NCI-H187 (cell line): ENCODE data around the gene SF1.
"Not testable (repeated sequence)": the region's sequence is repeated elsewhere in the genome, so short reads cannot be mapped to it uniquely, and the experiment has no call there.

Experiments used
- DNase-seq, 2 experiments: peaks; one replicate each; lab custom pipeline; 2025; lab: John Stamatoyannopoulos, UW

The SF1 gene, protein sequence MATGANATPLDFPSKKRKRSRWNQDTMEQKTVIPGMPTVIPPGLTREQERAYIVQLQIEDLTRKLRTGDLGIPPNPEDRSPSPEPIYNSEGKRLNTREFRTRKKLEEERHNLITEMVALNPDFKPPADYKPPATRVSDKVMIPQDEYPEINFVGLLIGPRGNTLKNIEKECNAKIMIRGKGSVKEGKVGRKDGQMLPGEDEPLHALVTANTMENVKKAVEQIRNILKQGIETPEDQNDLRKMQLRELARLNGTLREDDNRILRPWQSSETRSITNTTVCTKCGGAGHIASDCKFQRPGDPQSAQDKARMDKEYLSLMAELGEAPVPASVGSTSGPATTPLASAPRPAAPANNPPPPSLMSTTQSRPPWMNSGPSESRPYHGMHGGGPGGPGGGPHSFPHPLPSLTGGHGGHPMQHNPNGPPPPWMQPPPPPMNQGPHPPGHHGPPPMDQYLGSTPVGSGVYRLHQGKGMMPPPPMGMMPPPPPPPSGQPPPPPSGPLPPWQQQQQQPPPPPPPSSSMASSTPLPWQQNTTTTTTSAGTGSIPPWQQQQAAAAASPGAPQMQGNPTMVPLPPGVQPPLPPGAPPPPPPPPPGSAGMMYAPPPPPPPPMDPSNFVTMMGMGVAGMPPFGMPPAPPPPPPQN

GRCh38 chr11:64778473-64779298, at the start of gene SF1:
TSS of gene SF1 (minus strand) at chr11:64778542. CDS start at chr11:64778392, 150 bp downstream.
- DNase-seq = peak; percentile 95 to 99

GRCh38 chr11:64827451-64827839, 49.1 kb upstream of the SF1 start:
- DNase-seq = no peak

DNA sequence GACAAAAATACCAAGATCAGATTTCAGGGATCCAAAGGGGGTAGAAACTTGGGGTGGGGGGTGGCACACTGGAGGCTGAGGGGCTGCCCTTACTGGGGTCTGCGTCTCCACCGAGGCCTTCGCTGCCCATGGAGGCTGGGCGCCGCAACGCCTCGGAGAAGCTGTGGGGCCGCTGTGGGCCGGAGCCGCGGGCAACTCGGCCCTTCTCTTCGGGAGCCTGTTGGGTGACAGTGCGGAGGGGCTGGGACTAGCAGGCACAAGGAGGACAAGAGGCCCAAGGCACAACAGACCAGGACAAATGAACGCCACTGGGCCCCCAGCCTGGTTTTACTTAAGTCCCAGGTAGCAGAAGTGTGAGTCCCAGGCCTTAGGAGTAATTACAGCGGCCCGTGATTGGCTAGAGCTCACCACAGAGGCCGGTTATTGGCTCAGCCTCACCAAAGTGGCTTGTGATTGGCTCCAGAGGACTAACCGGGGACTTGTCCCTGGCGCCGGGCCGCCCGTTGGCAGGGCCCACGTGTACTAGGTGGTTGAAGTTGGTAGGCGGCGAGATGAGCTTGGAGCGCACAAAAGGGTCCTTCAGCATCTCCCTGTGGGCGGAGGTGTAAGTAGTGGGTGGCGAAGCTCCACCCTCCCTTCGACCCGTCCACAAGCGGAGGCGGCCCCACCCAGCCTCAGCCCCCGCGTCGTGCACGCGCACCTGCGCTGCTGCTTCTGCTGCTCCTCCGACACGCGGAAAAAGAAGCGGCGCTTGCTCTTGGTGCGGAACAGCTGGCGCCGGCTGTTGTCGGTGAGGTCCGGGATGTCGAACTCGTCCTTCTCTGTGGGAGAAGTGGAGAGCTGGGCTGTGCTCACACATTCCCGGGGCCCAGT, 48.5 kb upstream of the SF1 start:
- no peak for DNase-seq

- no peak for DNase-seq
Observed at GRCh38 chr11:64826062-64826461, 47.7 kb upstream of the SF1 start.

DNA sequence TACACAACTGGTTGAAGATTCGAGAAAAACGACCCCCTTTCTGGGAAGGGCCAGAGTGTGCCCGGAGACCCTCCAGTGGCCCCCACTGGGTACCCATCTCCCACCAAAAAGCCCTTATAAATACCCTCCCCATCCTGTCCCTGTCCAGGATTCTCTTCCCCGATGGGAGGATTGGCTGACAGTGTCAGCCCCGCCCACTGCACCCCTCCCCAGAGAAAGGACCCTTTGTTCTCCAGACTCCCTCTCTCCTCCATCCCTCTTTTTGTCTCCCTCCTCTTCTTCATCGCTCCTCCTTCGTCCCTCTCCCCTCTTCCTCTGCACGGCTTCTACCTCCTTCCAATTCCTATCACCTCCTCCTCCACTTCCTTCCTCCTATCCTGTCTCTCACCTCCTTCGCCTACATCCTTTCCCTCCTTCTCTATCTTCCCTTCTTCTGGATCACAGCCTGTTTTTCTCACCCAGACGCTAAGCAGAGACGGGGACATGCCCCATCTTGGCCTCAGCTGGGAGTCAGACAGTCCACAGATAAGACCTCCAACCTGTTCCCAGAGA, 45.3 kb upstream of the SF1 start:
- DNase-seq = no peak

DNA sequence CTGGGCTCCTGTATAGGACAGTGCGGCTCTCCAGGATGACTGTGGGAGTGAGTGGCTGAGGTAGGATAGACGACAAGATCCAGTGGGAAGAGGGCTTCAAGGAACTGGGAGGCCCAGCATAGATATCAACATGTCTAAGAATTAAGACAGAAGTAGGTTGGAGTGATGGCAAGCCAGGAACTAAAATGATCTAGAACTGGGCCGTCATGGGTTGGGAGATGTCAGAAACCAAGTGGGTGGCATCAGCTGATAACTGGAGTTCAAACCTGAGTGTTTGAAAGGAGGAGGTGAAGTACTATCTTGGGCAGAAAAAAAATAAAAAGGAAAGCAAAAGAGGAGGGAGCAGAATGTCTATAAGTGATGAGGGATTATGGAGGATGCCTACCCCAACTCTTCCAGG, 39.1 kb upstream of the SF1 start:
- no peak for DNase-seq

- DNase-seq = not testable (repeated sequence)
Observed at GRCh38 chr11:64815433-64815832, 37.1 kb upstream of the SF1 start.

DNA sequence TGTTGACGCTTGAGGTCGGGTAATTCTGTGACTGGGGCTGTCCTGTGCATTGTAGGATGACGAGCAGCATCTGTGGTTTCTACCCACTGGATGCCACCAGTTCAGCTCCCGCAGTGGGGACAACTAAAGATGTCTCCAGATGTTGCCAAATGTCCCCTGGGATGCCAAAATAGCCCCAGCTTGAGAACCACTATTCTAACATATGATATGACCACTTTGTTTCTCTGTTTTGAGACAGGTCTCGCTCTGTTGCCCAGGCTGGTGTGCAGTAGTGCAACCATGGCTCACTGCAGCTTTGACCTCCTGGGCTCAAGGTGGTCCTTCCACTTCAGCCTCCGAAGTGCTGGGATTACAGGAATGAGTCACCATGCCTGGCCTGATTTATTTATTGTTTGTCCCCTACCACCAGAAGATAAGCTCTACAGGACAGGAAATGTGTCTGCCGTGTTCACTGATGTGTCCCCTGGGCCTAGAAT, 36.4 kb upstream of the SF1 start:
- DNase-seq = no peak

DNA sequence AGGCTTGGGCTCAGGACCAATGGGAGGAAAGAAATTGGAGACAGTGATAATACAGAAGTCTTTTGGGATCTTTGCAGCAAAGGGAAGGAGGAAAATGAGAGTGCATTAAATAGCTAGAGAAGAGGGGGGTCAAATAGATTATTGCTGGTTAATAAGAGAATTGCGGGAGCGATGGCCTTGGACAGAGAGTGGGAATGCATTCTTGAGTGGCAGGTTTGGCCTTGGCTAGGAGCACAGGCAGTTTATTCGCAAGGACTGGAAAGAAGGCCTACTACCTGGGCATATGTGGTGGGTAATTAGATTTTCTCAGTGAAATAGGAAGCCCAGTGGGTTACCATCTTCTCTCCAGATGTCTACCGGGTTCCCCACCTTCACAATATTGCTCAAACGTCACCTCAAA, 35.5 kb upstream of the SF1 start:
- no peak for DNase-seq

GRCh38 chr11:64810891-64811272, 32.5 kb upstream of the SF1 start:
- DNase-seq = no peak

DNA sequence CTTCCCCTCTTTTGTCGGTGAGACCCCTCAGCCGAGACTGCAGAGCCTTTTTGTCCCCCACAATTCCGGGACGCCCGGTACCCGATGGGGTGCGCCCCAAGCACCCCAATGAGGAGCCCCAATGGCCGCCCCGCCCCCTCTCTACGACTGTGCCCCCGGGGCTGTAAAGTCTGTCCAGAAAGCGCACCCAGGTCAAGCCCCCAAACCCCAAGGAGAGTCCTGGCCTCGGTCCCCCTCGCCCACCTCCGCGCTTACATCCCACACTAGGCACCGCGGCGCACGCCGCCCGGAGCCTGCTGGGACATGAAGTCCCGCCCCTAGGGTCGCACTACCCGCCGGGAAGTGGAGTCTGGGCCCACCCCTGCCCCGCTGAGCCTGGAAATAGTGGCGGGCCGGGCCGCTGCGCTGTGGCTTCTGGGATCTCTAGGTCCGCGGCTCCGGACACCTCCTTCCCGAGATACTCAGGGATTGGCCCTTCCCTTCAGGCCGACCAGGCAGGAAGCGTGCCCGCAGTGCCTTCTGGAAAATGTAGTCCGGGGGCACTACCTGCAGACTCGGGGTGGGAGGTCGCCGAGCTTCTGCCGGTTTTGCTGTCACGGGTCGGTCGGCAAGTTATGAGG, 32.0 kb upstream of the SF1 start, which contains the start of gene MEN1:
TSS of gene MEN1 (minus strand) at position 281 of the 620 bp plus-strand sequence. CDS start 442 bp downstream, outside the sequence.
- peak; percentile 88 to 90 for DNase-seq

DNA sequence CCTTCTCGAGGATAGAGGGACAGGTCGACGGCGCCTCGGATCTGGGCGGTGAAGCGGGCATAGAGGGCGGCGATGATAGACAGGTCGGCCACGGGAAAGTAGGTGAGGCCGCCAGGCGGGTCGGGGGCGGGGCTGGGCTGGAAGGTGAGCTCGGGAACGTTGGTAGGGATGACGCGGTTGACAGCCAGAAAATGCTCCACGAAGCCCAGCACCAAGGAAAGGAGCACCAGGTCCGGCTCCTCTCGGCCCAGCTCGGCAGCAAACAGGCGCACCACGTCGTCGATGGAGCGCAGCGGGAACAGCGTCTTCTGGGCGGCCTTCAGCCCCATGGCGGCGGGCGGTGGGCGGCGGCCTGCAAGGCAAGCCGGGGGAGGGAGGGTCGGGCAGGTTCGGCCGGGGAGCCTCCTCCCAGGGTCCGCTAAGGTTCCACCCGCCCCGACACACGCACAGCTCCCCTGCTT, 31.5 kb upstream of the SF1 start:
- DNase-seq = no peak

DNA sequence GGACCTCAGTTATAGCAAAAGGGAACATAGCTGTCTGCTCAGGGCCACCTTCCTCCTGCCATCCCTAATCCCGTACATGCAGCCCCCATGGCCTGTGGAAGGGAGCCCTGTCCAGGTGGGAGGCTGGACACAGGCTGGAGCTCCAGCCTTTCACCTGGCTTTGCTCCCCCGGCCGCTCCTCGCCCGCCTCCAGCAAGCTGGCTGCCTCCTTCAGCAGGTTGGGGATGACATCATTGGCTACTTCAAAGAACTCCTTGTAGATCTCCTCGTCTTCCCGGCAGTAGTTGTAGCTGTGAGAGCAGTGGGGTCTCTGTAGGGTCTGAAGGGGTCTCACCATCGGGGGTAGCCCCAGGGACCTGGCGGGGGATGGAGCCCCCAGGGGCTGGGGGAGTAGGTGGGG, 27.1 kb upstream of the SF1 start:
- DNase-seq = no peak

- no peak for DNase-seq
Observed at GRCh38 chr11:64804346-64805210, 26.2 kb upstream of the SF1 start.

GRCh38 chr11:64803846-64804345, 25.6 kb upstream of the SF1 start:
- no peak for DNase-seq

GRCh38 chr11:64803158-64803845, 25.0 kb upstream of the SF1 start, which contains the start of gene MAP4K2:
TSS of gene MAP4K2 (minus strand) at chr11:64803214. CDS start at chr11:64803149, 65 bp downstream.
- DNase-seq = peak; percentile 39 to 74

DNA sequence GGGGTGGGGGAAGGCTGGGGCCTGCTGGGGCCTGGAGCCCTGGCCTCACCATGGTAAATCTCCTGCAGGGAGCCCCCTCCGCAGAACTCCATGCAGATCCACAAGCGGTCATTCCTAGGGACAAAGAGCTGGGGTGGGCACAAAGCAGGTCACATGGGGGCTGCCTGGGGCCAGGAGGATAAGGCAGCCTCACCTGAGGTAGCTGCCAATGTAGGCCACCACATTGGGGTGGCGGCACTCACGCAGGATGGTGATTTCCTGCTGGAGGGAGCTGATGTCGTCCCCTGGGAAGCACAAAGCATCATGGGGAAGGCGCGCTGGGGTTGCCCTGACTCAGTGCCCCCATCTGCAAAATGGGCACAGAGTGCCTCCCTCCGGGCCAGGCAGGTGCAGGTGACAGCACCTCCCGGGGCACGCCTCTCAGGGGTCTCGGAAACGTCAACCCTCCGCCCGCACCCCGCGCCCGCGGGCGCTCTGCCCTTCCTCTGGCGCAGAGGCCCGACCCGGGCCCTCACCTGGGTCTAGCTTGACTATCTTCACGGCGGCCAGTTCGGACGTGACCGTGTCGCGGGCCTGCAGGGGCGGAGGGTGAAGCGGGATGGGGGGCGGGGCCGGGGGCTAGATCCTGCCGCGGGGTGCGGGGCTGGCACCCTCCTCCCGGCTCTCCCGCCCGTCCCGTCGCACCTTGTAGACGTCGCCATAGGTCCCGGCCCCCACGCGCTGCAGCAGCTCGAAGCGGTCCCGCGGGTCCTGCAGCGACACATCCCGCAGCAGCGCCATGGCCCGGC, 24.2 kb upstream of the SF1 start:
- DNase-seq = no peak
